ENCODE measurements around the gene YAF2. TPM values are rescaled to one million over a fixed set of nuclear protein-coding genes. Genes with fewer than 3 reads are reported as not detected.

YAF2 gene
- polyA plus RNA-seq (2011; rRNA removed) = 12.1 and 16.5 TPM in 2 replicates
- 5.9 and 12.2 TPM in 2 replicates for polyA minus RNA-seq (2011; rRNA and poly(A)+ RNA removed)

DNA sequence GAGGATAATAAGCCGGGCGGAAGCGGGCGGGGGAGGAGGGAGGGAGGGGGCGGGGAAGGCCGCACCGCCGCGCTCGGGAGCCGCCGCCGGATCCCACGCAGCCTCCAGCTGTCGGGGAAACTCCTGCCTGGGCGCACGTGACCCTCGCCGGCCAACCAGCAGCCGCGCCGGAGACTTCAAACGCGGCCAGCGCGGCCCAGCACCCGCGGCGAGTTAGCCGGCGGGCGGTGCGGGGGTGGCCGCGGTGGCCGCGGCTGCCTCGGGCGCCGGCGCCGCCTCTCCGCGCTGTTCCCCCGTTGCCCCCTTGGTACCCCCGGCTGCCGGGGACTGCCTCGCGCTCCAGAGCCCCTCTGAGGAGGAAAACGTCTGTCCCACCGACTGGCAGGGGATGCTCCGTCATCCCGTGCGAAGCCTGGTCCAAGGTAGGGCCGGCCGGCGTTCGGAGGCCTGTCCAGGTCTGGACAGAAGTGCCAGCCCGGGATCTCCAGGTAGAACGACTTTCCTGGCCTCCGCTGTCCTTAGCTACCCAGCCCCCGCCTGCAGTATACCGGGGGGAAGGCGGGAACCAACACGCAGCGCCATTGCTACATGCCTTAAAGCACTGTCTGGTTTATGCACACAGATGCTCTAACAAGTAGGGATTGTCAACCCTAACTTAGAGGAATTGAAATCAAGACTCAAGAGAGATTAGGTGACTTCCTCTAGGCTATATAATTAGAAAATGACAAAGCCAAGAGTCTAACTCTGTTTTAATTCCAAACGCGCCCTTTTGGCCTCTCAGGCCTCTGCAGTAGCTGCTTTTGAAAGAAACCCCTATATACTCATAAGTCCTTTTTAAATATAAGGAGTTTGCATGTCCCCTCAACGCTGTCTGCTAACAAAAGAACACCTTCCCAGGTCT, at the start of gene YAF2:
TSS of gene YAF2 (minus strand) at position 9 of the 901 bp plus-strand sequence. CDS start 68 bp downstream, outside the sequence.
- CTCF ChIA-PET = no interaction called here
- DNase-seq (ENCODE audit: low read depth, low spot score) = peak; percentile 68

GRCh38 chr12:42286741-42287140, 48.7 kb upstream of the YAF2 start:
- CTCF ChIA-PET = no interaction called here
- H3K4me3 ChIP-seq (ENCODE audit: low read depth, low read length) = no peak overlapping the region
- H3K27ac ChIP-seq (ENCODE audit: low read depth, low read length) = no peak overlapping the region
- POLR2A ChIA-PET = no interaction called here
- no peak for TF ChIP-seq CTCF (IDR thresholded peaks at IDR 0.05; ENCODE audit: low read depth, low read length)
- H3K9me3 ChIP-seq (ENCODE audit: control insufficient read depth, insufficient read depth, low read length) = no peaks in the 10 kb centered on the region; the same call in 1 of the 2 replicates
- peaks cover 2% of the 10 kb centered on the region for H3K27me3 ChIP-seq (ENCODE audit: control insufficient read depth, insufficient read depth, low read length)
- no peak for DNase-seq (ENCODE audit: low read depth, low spot score)

More for the DNA sequence above, at the start of gene YAF2:
- H3K4me3 ChIP-seq (ENCODE audit: low read depth, low read length) = peak within 1 kb of the TSS; percentile 83
- peak within 1 kb of the TSS; percentile 68 for H3K27ac ChIP-seq (ENCODE audit: low read depth, low read length)
- POLR2A ChIA-PET = interaction anchor here (0.6 kb wide), 1 partner anchor 1700 kb away, joined by 5 read pairs; no protein-coding TSS in a partner anchor
- H3K27me3 ChIP-seq (ENCODE audit: control insufficient read depth, insufficient read depth, low read length) = no peaks in the 10 kb centered on the region
- H3K9me3 ChIP-seq (ENCODE audit: control insufficient read depth, insufficient read depth, low read length) = no peaks in the 10 kb centered on the region; the same call in 1 of the 2 replicates
- no peak for TF ChIP-seq CTCF (IDR thresholded peaks at IDR 0.05; ENCODE audit: low read depth, low read length)

GRCh38 chr12:42285431-42285830, 47.4 kb upstream of the YAF2 start:
- CTCF ChIA-PET = no interaction called here
- TF ChIP-seq CTCF (IDR thresholded peaks at IDR 0.05; ENCODE audit: low read depth, low read length) = no peak
- Histone ChIP-seq H3K4me3 (ENCODE audit: low read depth, low read length) (no peak overlapping the region), H3K27ac (ENCODE audit: low read depth, low read length) (no peak overlapping the region), H3K27me3 (ENCODE audit: control insufficient read depth, insufficient read depth, low read length) (peaks cover 2% of the 10 kb centered on the region), H3K9me3 (ENCODE audit: control insufficient read depth, insufficient read depth, low read length) (no peaks in the 10 kb centered on the region; the same call in 1 of the 2 replicates)
- POLR2A ChIA-PET = interaction anchor here (0.7 kb wide), 1 partner anchor 1401 kb away, joined by 3 read pairs; no protein-coding TSS in a partner anchor
- no peak for DNase-seq (ENCODE audit: low read depth, low spot score)

- DNase-seq (ENCODE audit: low read depth, low spot score) = no peak
- H3K4me3 ChIP-seq (ENCODE audit: low read depth, low read length) = no peak overlapping the region
- no peaks in the 10 kb centered on the region; the same call in 1 of the 2 replicates for H3K9me3 ChIP-seq (ENCODE audit: control insufficient read depth, insufficient read depth, low read length)
- peaks cover 2% of the 10 kb centered on the region for H3K27me3 ChIP-seq (ENCODE audit: control insufficient read depth, insufficient read depth, low read length)
- no peak overlapping the region for H3K27ac ChIP-seq (ENCODE audit: low read depth, low read length)
- POLR2A ChIA-PET = interaction anchor here (0.7 kb wide), 1 partner anchor 1402 kb away, joined by 3 read pairs; no protein-coding TSS in a partner anchor
- CTCF ChIA-PET = no interaction called here
- TF ChIP-seq CTCF (IDR thresholded peaks at IDR 0.05; ENCODE audit: low read depth, low read length) = no peak
Measured at GRCh38 chr12:42284876-42285275, 46.8 kb upstream of the YAF2 start.

GRCh38 chr12:42284157-42284556, 46.1 kb upstream of the YAF2 start:
- Histone ChIP-seq H3K9me3 (ENCODE audit: control insufficient read depth, insufficient read depth, low read length) (no peaks in the 10 kb centered on the region; the same call in 1 of the 2 replicates), H3K27ac (ENCODE audit: low read depth, low read length) (no peak overlapping the region), H3K27me3 (ENCODE audit: control insufficient read depth, insufficient read depth, low read length) (peaks cover 2% of the 10 kb centered on the region), H3K4me3 (ENCODE audit: low read depth, low read length) (no peak overlapping the region)
- no peak for TF ChIP-seq CTCF (IDR thresholded peaks at IDR 0.05; ENCODE audit: low read depth, low read length)
- no peak for DNase-seq (ENCODE audit: low read depth, low spot score)
- ChIA-PET CTCF (interaction anchor here (1.2 kb wide), 1 partner anchor 260 kb away, joined by 3 read pairs; no protein-coding TSS in a partner anchor), POLR2A (no interaction called here)

All from AG04450 (cell line).